Pancreas (tissue), 10 donors: ENCODE results near the gene MYL3. TPM values are rescaled to one million over a fixed set of nuclear protein-coding genes. Genes with fewer than 3 reads are reported as not detected.

Source experiments
- ATAC-seq, 4 donors: fragments of 200-7000 bp; cut with Tn5 transposase; one replicate each; pipeline versions ENCODE4 v1.8.0 to v1.9.1; 2020; ENCODE audit warnings: mild to moderate bottlenecking in 4 of 4, moderate library complexity in 4 of 4
- DNase-seq, 6 donors: peaks; one replicate each; pipeline ENCODE4 v3.0.0-alpha.2; 2020
- FAIRE-seq: peaks from 2 replicates; lab custom pipeline; 2012; peaks lifted over from hg19 to GRCh38; lab: Jason Lieb, UNC
- H3K27ac ChIP-seq, 4 donors: fragments of 200-600 bp; sonication (generic); 1 replicate in 3 of 4; 2 replicates in 1 of 4; pipeline versions ENCODE4 v1.5.0 to v1.8.0; 2020
- H3K27me3 ChIP-seq, 4 donors: fragments of 200-600 bp; one replicate each; pipeline ENCODE4 v1.8.0; 2021
- H3K36me3 ChIP-seq, 3 donors: fragments of 200-600 bp; sonication (generic) in 1 of 3; one replicate each; pipeline versions ENCODE4 v1.5.0 to v1.8.0; 2020 to 2021
- H3K4me1 ChIP-seq, 3 donors: fragments of 200-600 bp; one replicate each; pipeline ENCODE4 v1.8.0; 2021
- H3K4me3 ChIP-seq, 4 donors: fragments of 200-600 bp; sonication (generic) in 2 of 4; one replicate each; pipeline versions ENCODE4 v1.5.0 to v1.8.0; 2020 to 2021
- H3K9me3 ChIP-seq, 4 donors: fragments of 200-600 bp; one replicate each; pipeline ENCODE4 v1.8.0; 2021
- whole genome bisulfite sequencing, 2 donors: extraction: QIAGEN DNeasy Blood & Tissue Kit; methylation state at CpG; one replicate each; pipeline ENCODE4 v1.1.7; 2013; 5-methylcytosine and 5-hydroxymethylcytosine counted together
- intact Hi-C, 3 donors: fragments of 100-400 bp; cut with DNase I; formaldehyde crosslinking; loops; one replicate each; pipeline versions ENCODE4 v1.11.1 to v1.14.2; 2022
- polyA plus RNA-seq, 2 donors: library from polyadenylated mRNA; stranded (reverse); fragments of 200-250 nt; gene quantifications; one replicate each; pipeline ENCODE4 v1.2.3, GENCODE V29; 2013
- total RNA-seq, 6 donors: library from RNA; stranded (reverse); fragmentation: NEBNext Ultra II Directional in 4 of 6; extraction: Animal tissue kit (Norgen Biotek cat#: 25700) in 4 of 6; gene quantifications; one replicate each; pipeline versions ENCODE4 v1.2.1 to v1.2.4, GENCODE V29; 2021 to 2023
- TF ChIP-seq, protein P1 (sequence below), 4 donors: fragments of 200-600 bp; sonication (generic) in 3 of 4; IDR thresholded peaks; one replicate each; pipeline versions ENCODE4 v1.5.0 to v1.8.0; 2021; ENCODE audit warnings: antibody characterized with exemption in 4 of 4
- donor health status: healthy with polysubstance abuse.
- donor health status: DM: no; HTN: no; CAD: no; lungs with moderate emphysema.
- donor health status: DM: no; HTN: no; CAD: no.
- donor health status: control.
- donor health status: control.
- donor health status: Bipolar disorder and iron deficiency.
- donor health status: DM: yes; HTN: yes; CAD: no.
- donor health status: DM: no; HTN: no; CAD: no.
- donor health status: DM: no; HTN: no; CAD: no.
- donor health status: DM: yes; HTN: yes; CAD: no.

The MYL3 gene
- total and polyA plus RNA-seq, 8 donors = 0.26 to 2.5 (median 0.71) TPM; not detected in 2

GRCh38 chr3:46861605-46862368 lies 1.5 kb downstream of the MYL3 start:
- peak in 3 of 6 donors; percentile 17 to 41 (median 20) for DNase-seq

GRCh38 chr3:46860810-46861604 lies 2.2 kb downstream of the MYL3 start:
- intact Hi-C loops = no loop called here
- ATAC-seq (no peak), FAIRE-seq (no peak)

More at GRCh38 chr3:46861605-46862368, 1.5 kb downstream of the MYL3 start:
- TF ChIP-seq, protein P1, sequence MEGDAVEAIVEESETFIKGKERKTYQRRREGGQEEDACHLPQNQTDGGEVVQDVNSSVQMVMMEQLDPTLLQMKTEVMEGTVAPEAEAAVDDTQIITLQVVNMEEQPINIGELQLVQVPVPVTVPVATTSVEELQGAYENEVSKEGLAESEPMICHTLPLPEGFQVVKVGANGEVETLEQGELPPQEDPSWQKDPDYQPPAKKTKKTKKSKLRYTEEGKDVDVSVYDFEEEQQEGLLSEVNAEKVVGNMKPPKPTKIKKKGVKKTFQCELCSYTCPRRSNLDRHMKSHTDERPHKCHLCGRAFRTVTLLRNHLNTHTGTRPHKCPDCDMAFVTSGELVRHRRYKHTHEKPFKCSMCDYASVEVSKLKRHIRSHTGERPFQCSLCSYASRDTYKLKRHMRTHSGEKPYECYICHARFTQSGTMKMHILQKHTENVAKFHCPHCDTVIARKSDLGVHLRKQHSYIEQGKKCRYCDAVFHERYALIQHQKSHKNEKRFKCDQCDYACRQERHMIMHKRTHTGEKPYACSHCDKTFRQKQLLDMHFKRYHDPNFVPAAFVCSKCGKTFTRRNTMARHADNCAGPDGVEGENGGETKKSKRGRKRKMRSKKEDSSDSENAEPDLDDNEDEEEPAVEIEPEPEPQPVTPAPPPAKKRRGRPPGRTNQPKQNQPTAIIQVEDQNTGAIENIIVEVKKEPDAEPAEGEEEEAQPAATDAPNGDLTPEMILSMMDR (IDR thresholded peaks at IDR 0.05) = no peak
- H3K27ac ChIP-seq = no peak overlapping the region
- intact Hi-C loops = no loop called here
- no peaks in the 10 kb centered on the region for H3K27me3 ChIP-seq
- FAIRE-seq (no peak), ATAC-seq (no peak)
- H3K36me3 ChIP-seq = no peaks in the 10 kb centered on the region
- no peaks in the 10 kb centered on the region for H3K4me1 ChIP-seq
- H3K9me3 ChIP-seq = no peaks in the 10 kb centered on the region
- WGBS, 2 donors = 58 to 59% methylated on average over 12 of the region's 12 CpGs
- H3K4me3 ChIP-seq = no peak overlapping the region

GRCh38 chr3:46860017-46860809 lies 3.0 kb downstream of the MYL3 start:
- Histone ChIP-seq H3K9me3 (no peaks in the 10 kb centered on the region), H3K4me3 (no peak overlapping the region), H3K36me3 (no peaks in the 10 kb centered on the region), H3K27ac (no peak overlapping the region), H3K27me3 (no peaks in the 10 kb centered on the region), H3K4me1 (no peaks in the 10 kb centered on the region)
- TF ChIP-seq, protein P1 (IDR thresholded peaks at IDR 0.05) = peak in 1 of 4 donors; percentile 11
- 80 to 87% methylated on average over 19 of the region's 19 CpGs for WGBS, 2 donors
- FAIRE-seq (no peak), DNase-seq (peak in 2 of 6 donors; percentile 61 to 64), ATAC-seq (peak in 1 of 4 donors; percentile 57)
- intact Hi-C loops = no loop called here

More at GRCh38 chr3:46860810-46861604, 2.2 kb downstream of the MYL3 start:
- Histone ChIP-seq H3K4me1 (no peaks in the 10 kb centered on the region), H3K4me3 (no peak overlapping the region), H3K27me3 (no peaks in the 10 kb centered on the region), H3K27ac (no peak overlapping the region), H3K9me3 (no peaks in the 10 kb centered on the region), H3K36me3 (no peaks in the 10 kb centered on the region)
- WGBS, 2 donors = 86 to 91% methylated on average over 10 of the region's 10 CpGs
- TF ChIP-seq, protein P1 (IDR thresholded peaks at IDR 0.05) = no peak
- DNase-seq = peak in 3 of 6 donors; percentile 11 to 42 (median 39)

DNA sequence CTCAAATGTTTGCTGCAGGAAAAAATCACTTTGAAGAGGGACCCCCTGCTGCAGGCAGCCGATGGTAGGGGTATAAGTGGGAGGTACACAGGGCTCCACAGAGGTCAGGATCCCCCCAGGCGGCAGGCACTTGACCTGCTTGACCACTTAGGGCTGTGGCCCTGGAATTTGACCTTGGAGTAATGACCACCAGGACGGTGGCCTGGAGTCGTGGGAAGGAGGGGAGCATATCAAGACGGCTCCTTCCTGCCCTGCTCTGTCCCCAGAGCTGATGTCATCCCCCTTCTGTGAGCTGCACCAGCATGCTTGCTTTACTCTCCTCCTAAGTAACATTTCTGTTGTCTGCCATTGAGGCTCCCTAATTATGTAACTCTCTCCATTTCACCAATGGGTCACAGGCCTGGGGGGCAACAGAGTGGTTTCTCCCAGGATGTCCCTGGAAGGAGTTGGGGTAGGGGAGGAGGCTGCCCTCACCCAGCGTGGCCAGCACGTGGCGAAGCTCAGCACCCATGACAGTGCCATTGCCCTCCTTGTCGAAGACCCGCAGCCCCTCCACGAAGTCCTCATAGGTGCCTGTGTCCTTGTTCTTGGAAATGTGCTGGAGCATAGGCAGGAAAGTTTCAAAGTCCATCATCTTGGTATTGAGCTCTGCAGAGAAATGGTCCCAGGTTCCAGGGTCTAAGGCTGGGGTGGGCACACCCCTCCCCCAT lies 4.1 kb downstream of the MYL3 start:
- TF ChIP-seq, protein P1 (IDR thresholded peaks at IDR 0.05) = no peak
- 70 to 74% methylated on average over 11 of the region's 11 CpGs for WGBS, 2 donors
- H3K9me3 ChIP-seq = no peaks in the 10 kb centered on the region
- FAIRE-seq (no peak), ATAC-seq (no peak), DNase-seq (peak in 2 of 6 donors; percentile 32 to 36)
- H3K4me1 ChIP-seq = no peaks in the 10 kb centered on the region
- no peaks in the 10 kb centered on the region for H3K27me3 ChIP-seq
- no peak overlapping the region for H3K4me3 ChIP-seq
- H3K27ac ChIP-seq = no peak overlapping the region
- no peaks in the 10 kb centered on the region for H3K36me3 ChIP-seq
- intact Hi-C loops = no loop called here
